ENCODE results near the gene ICAM2.
"Not testable (repeated sequence)": the region's sequence is repeated elsewhere in the genome, so short reads cannot be mapped to it uniquely, and the experiment has no call there.

Gene ICAM2

DNA sequence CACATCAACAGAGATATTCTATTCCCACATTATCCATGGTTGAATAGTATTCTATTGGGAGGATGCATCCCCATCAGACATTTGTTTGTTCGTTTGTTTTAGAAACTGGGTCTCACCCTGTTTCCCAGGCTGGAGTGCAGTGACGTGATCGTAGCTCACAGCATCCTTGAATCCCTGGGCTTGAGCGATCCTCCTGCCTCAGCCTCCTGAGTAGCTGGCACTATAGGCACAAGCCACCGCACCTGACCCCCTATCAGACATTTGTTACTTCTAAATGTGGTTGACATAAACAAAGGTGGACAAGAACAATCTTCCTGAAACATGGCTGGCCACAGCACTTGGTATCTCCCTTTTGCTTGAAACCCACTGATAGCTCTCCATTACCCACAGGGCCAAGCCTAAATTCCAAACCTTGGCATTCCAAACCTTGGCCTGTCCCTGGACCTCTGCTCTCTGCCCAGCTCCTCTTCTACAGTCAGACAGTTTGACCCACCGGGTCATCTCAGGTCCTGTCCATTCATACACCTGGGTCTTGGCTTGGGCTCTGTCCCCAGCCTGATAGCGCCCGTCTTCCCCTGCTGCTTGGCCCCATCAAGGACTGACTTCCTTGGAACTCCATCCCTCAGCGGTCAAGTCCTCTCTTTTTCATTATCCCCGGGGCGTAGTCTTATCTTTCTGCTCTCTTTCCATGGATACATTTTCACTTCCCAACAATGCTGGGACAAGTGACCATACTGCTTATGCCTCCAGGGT, 23.8 kb downstream of the ICAM2 start:
- no peak for DNase-seq

- DNase-seq, result no peak
These were observed 24.8 kb downstream of the ICAM2 start for GRCh38 chr17:63995626-63996025.

DNA sequence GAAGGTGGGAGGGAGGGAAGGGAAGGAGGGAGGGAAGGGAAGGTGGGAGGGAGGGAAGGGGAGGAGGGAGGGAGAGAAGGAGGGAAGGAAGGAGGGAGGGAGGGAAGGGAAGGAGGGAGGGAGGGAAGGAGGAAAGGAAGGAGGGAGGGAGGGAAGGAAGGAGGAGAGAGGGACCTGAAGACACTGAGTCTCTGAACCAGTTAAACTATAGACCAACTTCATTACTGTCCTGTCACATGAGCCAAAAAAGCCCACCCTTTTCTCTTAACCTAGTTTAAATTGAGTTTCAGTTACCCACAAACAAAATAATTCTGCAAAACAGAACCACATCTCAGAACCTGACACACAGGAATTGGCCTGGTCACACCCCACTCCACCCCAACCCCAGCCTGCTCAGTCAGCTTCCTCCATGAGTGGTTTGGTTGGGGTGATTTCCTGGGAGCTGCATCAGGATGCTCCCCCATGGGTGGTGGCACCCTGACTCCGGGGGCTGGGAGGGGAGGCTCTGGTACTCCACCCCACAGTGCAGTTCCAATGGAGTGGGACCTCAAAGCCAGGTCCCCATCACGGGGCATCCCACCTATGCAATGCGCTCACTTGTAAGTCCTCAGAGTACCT, 27.0 kb downstream of the ICAM2 start:
- no peak for DNase-seq

DNA sequence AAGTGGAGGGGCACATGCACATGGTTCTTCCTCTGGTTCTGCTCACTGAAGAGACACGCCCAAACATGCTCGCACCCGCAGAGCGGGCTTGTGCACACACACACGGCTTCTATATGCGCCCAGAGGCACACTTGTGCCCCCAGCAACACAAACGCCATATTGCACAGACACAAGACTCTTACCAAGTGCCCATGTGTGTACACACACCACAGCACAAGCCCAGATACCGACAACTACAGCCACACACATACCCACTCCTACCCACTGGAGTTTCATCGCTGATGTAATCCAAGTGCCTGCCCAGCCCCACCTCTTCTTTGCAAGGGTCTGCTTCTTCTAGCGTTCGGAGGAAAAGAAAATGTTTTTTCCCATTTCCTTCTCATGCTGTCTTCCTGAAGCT, 28.8 kb downstream of the ICAM2 start:
- DNase-seq, result no peak

- no peak for DNase-seq
These were observed 30.6 kb downstream of the ICAM2 start for GRCh38 chr17:63989622-63990345.

DNA sequence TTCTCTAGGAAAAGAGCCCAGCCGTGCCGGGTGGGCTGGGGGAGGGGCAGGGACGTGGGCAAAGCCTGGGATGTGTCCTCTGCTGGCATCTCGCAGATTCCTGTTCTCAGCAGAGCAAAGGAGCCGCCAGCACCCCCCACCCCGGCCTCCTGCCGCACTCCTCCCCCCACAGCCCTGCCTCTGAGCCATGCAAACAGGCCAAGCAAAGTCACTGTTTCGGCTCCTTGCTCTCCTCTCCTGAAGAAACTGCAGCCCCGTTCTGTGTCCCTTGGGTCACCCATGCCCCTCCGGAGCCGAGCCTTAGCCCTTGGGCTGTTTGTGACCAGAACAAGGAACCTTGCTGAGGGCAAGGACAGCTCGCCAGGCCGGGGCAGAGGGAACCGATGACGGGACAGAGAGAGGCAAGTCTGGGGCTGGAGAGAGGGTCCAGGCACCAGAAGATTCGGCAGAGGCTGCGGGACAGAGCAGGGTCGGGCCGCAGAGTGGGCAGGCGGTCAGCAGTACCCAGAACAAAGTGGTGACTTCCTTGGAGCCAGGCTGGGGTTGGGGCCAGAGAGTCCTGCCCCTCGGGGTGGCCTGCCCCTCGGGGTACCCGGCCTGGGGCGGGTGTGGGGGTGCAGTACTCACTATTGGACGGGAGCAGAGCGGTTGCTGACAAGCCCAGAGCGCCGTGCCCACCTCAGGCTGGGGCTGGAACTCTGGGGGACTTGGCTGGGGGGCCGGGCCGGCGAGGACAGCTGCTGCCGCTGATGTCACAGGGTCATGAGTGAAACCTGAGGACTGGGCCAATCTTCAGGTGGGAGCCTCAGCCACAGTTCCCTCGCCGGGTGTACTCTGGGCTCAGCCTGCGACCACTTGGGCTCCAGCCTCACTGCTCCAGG, 31.5 kb downstream of the ICAM2 start:
- DNase-seq, result no peak

DNA sequence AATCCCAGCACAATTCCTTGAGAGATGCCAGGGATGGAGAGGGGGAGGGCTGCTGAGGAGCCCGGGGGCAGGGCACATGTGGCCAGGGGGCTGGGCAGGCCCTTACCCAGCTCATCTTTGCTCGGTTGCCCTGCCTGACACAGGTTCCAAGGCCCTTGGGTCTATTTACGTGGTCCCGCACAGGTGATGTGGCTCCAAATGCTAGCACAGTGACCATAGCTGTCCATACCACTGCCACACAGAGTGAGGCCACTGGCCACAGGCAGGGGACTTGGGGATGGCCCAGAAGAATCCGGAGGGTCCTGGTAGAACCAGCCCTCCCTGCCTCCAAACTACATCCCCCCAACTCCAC, 32.3 kb downstream of the ICAM2 start:
- no peak for DNase-seq

- DNase-seq, result no peak
These were observed 33.0 kb downstream of the ICAM2 start for GRCh38 chr17:63987221-63988126.

DNA sequence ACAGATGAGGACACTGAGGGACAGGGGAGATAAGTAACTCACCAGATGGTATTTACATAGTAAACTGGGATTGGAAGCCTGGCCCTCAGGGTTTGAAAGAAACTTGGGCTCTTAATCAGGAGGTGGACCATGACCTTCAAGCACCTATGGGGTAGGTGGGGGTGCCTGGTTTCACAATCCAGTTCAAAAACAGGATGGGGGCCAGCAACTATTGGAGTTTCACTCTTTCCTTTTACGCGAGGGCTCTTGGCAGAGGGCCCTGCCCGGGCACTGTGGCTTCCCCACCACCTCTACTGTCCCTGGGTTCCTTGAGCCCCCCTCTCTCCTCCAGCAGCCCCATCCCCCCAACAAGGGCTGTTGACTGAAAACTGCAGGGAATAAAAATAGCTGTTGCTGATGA, 33.6 kb downstream of the ICAM2 start:
- DNase-seq, result no peak

DNA sequence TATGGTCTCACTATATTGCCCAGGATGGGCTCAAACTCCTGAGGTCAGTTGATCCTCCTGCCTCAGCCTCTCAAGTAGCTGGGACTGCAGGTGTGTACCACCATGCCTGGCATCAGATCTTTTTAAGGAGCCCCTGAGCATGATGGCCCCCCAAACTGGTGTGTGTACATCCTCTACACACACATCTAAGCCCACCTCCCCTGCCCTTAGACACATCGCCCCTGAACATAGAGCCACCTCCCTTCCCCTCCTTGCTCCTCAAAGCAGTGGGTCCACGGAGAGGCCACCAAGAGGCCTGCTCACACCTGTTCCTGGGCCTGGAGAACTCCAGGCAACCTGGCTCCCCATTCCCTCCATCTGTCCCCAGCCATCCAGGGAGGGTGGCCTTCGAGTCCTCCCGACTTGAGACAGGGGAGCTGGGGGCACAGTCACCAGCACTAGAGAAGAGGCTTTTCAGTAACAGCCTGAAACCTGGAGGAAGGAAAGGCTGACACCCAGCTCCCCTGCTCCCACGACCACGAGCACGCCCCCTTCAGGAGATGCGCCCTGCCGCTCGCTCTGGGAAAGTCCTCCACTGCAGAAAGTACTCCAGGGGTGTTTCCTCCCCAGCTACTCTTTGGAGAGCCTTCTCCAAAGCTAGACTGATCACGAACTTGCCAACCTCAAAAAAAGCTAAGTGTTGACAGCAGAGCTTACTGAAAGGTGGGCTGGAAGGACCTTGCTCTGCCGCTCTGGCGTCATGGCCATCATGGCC, 34.9 kb downstream of the ICAM2 start:
- no peak for DNase-seq

GRCh38 chr17:63984651-63985386, 35.6 kb downstream of the ICAM2 start:
- DNase-seq, result no peak

DNA sequence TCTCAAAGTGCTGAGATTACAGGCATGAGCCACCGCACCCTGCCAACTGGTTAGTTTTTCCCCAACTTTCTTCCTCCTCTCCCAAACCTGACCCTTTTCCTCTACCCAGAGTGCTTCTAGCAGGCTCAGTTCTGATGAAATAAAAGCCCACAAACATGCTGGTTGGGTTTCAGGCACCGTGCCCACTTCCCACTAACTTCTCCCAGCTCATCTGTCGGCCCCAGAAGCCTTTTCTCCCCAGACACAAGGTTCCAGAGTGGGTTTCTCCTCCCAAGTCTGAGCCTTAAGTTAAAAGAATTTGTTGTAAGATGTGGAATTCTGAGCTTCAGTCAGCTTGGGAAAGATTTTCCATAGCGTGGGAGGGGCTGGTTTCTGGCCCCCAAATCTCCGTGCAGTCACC, 36.2 kb downstream of the ICAM2 start:
- no peak for DNase-seq

DNA sequence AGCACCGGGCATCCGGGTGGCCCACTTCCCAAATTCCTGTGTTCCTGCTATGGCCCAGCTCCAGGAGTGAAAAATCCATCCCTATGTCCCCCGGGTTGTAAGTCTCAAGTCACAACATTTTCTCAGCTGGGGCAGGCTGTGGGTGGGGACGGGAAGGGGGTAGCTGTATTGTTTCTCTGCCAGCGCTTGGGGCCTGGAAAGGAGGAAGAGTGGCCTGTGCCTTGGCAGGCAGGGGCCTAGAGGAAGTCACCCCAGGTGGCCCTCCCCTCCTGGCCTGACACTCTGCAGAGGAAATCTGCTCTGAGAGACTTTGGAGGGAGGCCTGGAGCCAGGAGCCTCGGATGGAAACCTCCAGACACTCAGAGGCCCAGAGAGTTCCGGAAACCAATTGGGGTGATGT, 37.1 kb downstream of the ICAM2 start:
- no peak for DNase-seq

DNA sequence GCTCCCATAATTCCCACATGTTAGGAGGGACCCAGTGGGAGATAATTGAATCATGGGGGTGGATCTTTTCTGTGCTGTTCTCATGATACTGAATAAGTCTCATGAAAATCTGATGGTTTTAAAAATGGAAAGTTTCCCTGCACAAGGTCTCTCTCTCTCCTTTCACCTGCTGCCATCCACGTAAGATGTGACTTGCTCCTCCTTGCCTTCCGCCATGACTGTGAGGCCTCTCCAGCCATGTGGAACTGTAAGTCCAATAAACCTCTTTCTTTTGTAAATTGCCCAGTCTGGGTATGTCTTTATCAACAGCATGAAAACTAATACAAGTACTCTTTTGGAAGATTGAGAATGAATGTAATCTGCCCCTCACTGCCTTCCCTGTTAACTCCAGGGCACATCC, 37.8 kb downstream of the ICAM2 start:
- DNase-seq, result not testable (repeated sequence)

GRCh38 chr17:63978272-63979200, 41.9 kb downstream of the ICAM2 start:
- no peak for DNase-seq

GRCh38 chr17:63976702-63977101, 43.7 kb downstream of the ICAM2 start:
- no peak for DNase-seq

DNA sequence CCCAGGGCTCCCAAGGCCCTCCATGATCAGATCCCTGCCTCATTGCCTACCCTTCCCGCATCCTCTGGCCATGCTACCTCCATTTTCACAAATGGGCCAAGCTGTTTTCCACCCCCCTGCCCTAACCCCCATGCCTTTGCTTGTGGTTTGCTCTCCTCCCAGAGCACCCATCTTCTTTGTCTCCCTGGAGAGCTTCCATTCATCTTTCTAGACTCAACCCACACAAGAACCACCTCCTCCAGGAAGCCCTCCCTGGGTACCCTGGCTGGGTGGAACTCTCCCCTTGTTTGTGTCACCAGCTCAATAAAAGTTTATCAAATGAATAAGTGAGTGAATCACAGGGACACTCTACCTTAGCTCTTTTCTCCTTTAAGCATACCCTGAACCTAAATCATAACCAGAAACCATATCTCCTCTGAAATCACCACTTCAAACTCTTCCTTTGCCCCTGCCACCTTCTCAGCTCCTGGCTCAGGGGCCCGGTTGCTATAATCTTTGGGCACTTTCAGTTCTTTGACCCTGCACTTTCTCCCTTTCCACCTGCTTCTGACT, 44.8 kb downstream of the ICAM2 start:
- DNase-seq, result no peak

GRCh38 chr17:63974594-63975192, 45.7 kb downstream of the ICAM2 start:
- DNase-seq, result no peak
